ENCODE data around the gene CELA3A. TPM values are rescaled to one million over a fixed set of nuclear protein-coding genes. Genes with fewer than 3 reads are reported as not detected.

CELA3A gene
- total RNA-seq, 6 donors from 2014 or later, result 7.5 to 17.0 TPM; not detected in 4

DNA sequence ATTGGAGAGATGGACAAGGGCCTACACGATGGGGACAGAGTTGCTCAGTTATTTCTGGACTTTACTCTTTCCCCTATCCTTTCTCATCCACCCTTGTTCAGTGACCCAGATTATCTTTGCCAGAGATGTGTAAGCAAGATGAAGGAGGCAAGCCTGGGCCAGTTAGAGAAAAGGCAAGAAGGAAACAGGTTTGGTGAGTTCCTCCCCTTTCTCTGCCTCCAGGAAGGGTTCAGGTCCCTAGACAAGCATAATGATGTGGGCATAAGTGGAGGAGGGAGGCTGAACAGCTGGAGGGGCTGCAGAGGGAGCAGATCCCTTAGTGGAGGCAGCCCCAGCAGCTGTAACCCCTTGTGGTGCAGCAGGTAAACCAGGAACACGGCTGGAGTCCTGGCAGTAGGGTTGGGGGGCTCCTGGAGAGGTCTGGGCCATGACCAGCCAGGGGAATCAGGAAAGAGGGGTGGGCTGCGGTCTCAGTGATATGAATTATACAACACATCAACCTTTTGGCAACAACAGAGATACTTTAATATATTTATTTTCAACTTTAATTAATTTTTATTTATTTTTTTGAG is 41.8 kb downstream of the CELA3A start:
- Histone ChIP-seq H3K27me3 (no peaks in the 10 kb centered on the region), H3K9me3 (no peaks in the 10 kb centered on the region), H3K36me3 (no peaks in the 10 kb centered on the region), H3K4me3 (no peak overlapping the region), H3K27ac (peak overlapping the region in 1 of 4 donors; percentile 9), H3K4me1 (peaks cover 10 to 14% (median 13%) of the 10 kb centered on the region in 4 donors)
- no peak for ATAC-seq (ENCODE audit: low FRiP score in 2 of 2)
- 71 to 87% methylated on average over 3 of the region's 3 CpGs for WGBS, 2 donors
- no peak for DNase-seq
- TF ChIP-seq POLR2AphosphoS5 (IDR thresholded peaks at IDR 0.05) (no peak), POLR2A (IDR thresholded peaks at IDR 0.05) (no peak), EP300 (IDR thresholded peaks at IDR 0.05) (no peak)
- TF ChIP-seq, protein P1, sequence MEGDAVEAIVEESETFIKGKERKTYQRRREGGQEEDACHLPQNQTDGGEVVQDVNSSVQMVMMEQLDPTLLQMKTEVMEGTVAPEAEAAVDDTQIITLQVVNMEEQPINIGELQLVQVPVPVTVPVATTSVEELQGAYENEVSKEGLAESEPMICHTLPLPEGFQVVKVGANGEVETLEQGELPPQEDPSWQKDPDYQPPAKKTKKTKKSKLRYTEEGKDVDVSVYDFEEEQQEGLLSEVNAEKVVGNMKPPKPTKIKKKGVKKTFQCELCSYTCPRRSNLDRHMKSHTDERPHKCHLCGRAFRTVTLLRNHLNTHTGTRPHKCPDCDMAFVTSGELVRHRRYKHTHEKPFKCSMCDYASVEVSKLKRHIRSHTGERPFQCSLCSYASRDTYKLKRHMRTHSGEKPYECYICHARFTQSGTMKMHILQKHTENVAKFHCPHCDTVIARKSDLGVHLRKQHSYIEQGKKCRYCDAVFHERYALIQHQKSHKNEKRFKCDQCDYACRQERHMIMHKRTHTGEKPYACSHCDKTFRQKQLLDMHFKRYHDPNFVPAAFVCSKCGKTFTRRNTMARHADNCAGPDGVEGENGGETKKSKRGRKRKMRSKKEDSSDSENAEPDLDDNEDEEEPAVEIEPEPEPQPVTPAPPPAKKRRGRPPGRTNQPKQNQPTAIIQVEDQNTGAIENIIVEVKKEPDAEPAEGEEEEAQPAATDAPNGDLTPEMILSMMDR (IDR thresholded peaks at IDR 0.05), result no peak

DNA sequence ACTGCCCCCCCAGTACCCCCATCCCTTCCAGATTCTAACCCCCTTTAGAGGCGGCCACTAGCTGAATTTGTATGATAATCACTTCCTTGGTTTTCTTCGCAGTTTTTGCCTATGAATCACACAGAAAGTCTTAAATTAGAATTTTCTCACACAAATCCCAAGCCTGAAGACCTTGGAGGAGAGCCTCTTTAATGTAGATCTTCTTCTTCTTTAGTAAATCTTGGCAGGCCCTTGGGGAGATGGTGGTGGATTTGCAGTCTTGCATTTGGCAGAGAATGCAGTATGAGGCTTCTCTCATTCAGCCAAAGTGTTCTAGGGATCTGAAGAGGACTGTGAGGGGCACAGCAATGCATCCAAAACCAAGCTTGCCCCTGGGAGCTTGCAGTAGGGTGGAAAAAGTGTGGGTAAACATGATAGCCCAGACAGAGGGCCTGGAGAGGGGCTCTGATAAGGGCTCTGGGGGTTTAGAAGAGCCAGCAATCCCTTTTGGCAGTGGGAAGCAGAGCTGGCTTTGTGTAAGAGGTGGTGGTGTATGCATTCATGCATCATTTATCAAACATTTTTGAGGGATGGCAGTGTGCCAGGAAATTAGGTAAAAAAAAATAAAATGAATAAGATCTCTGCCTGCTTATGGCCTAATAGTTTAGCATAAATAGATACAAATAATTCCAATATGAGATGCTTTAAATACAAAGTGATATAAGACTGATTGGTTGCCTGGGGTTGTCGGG is 43.4 kb downstream of the CELA3A start:
- ATAC-seq (ENCODE audit: low FRiP score in 2 of 2), result no peak
- TF ChIP-seq POLR2A (IDR thresholded peaks at IDR 0.05) (no peak), EP300 (IDR thresholded peaks at IDR 0.05) (no peak), POLR2AphosphoS5 (IDR thresholded peaks at IDR 0.05) (no peak)
- TF ChIP-seq, protein P1 (IDR thresholded peaks at IDR 0.05), result no peak
- H3K9me3 ChIP-seq, result no peaks in the 10 kb centered on the region
- WGBS, 2 donors, result 81 to 83% methylated on average over 3 of the region's 3 CpGs
- H3K36me3 ChIP-seq, result no peaks in the 10 kb centered on the region
- H3K4me3 ChIP-seq, result no peak overlapping the region
- DNase-seq, result no peak
- no peaks in the 10 kb centered on the region for H3K27me3 ChIP-seq
- H3K4me1 ChIP-seq, result peaks cover 4 to 11% (median 7%) of the 10 kb centered on the region in 4 donors
- no peak overlapping the region for H3K27ac ChIP-seq

DNA sequence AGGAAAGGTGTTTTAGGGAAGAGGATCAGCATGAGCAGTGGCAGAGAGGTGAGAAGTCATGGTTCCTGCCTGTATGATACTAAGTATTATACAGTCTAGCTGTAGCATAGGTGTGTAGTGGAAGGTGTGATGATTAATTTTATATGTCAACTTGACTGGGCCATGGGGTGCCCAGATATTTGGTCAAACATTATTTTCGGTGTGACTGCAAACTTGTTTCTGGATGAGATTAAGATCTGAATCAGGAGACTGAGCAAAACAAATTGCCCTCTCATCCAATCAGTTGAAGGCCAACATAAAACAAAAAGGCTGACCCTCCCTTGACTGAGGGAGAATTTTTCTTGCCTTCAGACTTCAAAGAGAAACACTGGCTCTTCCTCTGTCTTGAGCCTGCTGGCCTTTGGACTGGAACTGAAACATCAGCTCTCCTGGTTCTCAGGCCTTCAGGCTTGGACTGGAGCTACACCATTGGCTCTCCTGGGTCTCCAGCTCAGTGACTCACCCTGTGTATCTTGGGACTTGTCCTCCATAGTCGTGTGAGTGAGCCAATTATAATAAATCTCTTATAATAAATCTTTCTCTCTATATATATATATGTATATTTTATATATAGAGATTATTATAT is 44.3 kb downstream of the CELA3A start:
- no peak overlapping the region for H3K27ac ChIP-seq
- peaks cover 0 to 4% (median 0%) of the 10 kb centered on the region in 4 donors for H3K4me1 ChIP-seq
- TF ChIP-seq POLR2AphosphoS5 (IDR thresholded peaks at IDR 0.05), result no peak
- TF ChIP-seq, protein P1 (IDR thresholded peaks at IDR 0.05), result no peak
- TF ChIP-seq POLR2A (IDR thresholded peaks at IDR 0.05), result no peak
- no peak for TF ChIP-seq EP300 (IDR thresholded peaks at IDR 0.05)
- ATAC-seq (ENCODE audit: low FRiP score in 2 of 2) (no peak), DNase-seq (no peak)
- H3K27me3 ChIP-seq, result no peaks in the 10 kb centered on the region
- H3K36me3 ChIP-seq, result no peaks in the 10 kb centered on the region
- H3K4me3 ChIP-seq, result no peak overlapping the region
- WGBS, 2 donors, result 72 to 79% methylated on average over 2 of the region's 2 CpGs
- H3K9me3 ChIP-seq, result no peaks in the 10 kb centered on the region

DNA sequence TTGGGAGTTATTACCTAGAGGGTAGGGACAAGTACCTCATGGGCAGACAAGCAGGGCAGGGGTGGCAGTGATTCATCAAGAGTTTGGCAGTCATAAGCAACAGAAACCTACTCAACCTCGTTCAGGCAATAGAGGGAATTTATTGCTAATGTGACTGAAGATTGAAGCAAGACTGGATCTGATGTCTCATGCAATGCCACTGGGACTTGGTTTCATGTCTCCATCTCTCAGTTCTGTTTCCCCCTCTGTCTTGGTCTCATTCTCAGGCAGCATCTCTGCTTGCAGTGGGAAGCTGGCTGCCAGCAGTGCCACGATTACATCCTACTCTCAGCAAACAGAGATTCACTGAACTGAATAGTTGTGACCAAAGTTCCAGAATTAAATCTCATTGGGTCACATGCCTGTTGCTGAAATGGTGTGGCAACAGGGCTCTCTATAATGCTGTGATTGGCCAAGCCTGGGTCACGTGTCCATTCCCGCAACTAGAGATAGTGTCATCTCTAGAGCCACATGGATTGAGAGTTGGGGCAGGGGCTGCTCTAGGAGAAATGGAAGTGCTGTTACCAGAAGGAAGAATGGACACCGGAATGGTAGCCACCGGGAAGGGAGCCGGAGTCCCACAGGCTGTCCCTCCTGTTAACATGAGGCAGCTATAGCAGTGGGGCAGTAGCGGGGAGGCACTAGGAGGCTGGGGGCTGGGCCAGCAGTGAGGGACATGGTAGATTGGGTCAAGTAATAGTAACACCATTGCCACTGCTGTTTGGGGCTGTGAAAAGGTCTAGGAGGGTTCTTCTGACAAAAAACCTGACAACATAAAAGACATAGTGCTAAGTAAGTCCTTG is 47.1 kb downstream of the CELA3A start:
- ATAC-seq (ENCODE audit: low FRiP score in 2 of 2) (no peak), DNase-seq (no peak)
- H3K27me3 ChIP-seq, result no peaks in the 10 kb centered on the region
- WGBS, 2 donors, result 74 to 84% methylated on average over 8 of the region's 8 CpGs
- no peak overlapping the region for H3K4me3 ChIP-seq
- no peaks in the 10 kb centered on the region for H3K9me3 ChIP-seq
- no peaks in the 10 kb centered on the region for H3K36me3 ChIP-seq
- H3K27ac ChIP-seq, result peak overlapping the region in 1 of 4 donors; percentile 26
- TF ChIP-seq EP300 (IDR thresholded peaks at IDR 0.05), result no peak
- TF ChIP-seq POLR2A (IDR thresholded peaks at IDR 0.05), result peak in 1 of 4 donors; percentile 19
- H3K4me1 ChIP-seq, result peaks cover 0 to 8% (median 1%) of the 10 kb centered on the region in 4 donors

DNA sequence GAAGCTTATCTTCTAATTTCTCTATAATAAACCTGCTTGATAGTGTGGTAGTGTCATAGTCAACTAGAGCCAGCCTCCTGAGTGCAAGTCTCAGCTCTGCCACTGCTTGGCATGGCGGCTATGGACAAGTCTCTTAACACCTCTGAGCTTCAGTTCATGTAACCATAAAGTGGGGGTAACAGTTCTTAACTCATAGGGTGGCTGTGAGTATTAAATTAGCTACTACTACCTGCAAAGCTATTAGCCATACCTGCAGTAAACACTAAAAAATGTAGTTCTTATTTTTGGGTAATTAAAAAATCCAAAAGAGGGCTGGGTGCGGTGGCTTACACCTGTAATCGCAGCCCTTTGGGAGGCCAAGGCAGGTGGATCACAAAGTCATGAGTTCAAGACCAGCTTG is 48.9 kb downstream of the CELA3A start:
- Histone ChIP-seq H3K27me3 (no peaks in the 10 kb centered on the region), H3K36me3 (no peaks in the 10 kb centered on the region), H3K4me1 (peaks cover 11 to 20% (median 14%) of the 10 kb centered on the region in 4 donors), H3K4me3 (no peak overlapping the region), H3K27ac (no peak overlapping the region), H3K9me3 (no peaks in the 10 kb centered on the region)
- WGBS, 2 donors, result 93 to 99% methylated on average over 3 of the region's 3 CpGs
- DNase-seq (no peak), ATAC-seq (ENCODE audit: low FRiP score in 2 of 2) (no peak)
- TF ChIP-seq POLR2AphosphoS5 (IDR thresholded peaks at IDR 0.05), result no peak

Measured in upper lobe of left lung (tissue), 6 donors.